Amniotic stem cell (primary cell): Measurements from ENCODE around the gene MAN1C1.

Experiments
- DNase-seq: peaks from one replicate; lab custom pipeline; 2025; lab: John Stamatoyannopoulos, UW

MAN1C1 gene

GRCh38 chr1:25782608-25783201 is 166.1 kb downstream of the MAN1C1 start:
- DNase-seq: no peak

- DNase-seq: no peak
Observed at GRCh38 chr1:25784575-25785051, 168.0 kb downstream of the MAN1C1 start.

- DNase-seq: no peak
Observed at GRCh38 chr1:25785333-25786067, 168.9 kb downstream of the MAN1C1 start.

- no peak for DNase-seq
Observed at GRCh38 chr1:25786887-25787759, 170.5 kb downstream of the MAN1C1 start.

- no peak for DNase-seq
Observed at GRCh38 chr1:25787760-25788166, 171.2 kb downstream of the MAN1C1 start.

- DNase-seq: no peak
Observed at GRCh38 chr1:25790472-25790871, 173.9 kb downstream of the MAN1C1 start.

GRCh38 chr1:25792115-25792514 is 175.5 kb downstream of the MAN1C1 start:
- DNase-seq: no peak

GRCh38 chr1:25793585-25794170 is 177.1 kb downstream of the MAN1C1 start:
- DNase-seq: no peak

- no peak for DNase-seq
Observed at GRCh38 chr1:25794325-25794724, 177.7 kb downstream of the MAN1C1 start.

- DNase-seq: no peak
Observed at GRCh38 chr1:25795211-25795610, 178.6 kb downstream of the MAN1C1 start.

- no peak for DNase-seq
Observed at GRCh38 chr1:25795946-25796810, 179.6 kb downstream of the MAN1C1 start.

GRCh38 chr1:25796811-25797458 is 180.3 kb downstream of the MAN1C1 start:
- peak; percentile 51 for DNase-seq

- no peak for DNase-seq
Observed at GRCh38 chr1:25797939-25798338, 181.3 kb downstream of the MAN1C1 start.

- DNase-seq: no peak
Observed at GRCh38 chr1:25798666-25799351, 182.2 kb downstream of the MAN1C1 start.

GRCh38 chr1:25799352-25799934 is 182.9 kb downstream of the MAN1C1 start:
- DNase-seq: no peak

- no peak for DNase-seq
Observed at GRCh38 chr1:25799935-25800702, 183.5 kb downstream of the MAN1C1 start, which contains the start of gene SELENON. Gene SELENON, plus strand, starts transcription at chr1:25800193. Its CDS starts 38 bp downstream, at chr1:25800231.

- DNase-seq: no peak
Observed at GRCh38 chr1:25800703-25801377, 184.2 kb downstream of the MAN1C1 start.

GRCh38 chr1:25802915-25803314 is 186.3 kb downstream of the MAN1C1 start:
- DNase-seq: no peak
